ENCODE measurements around the gene RPL3.
"Not testable (repeated sequence)": the region's sequence is repeated elsewhere in the genome, so short reads cannot be mapped to it uniquely, and the experiment has no call there.

RPL3 gene

DNA sequence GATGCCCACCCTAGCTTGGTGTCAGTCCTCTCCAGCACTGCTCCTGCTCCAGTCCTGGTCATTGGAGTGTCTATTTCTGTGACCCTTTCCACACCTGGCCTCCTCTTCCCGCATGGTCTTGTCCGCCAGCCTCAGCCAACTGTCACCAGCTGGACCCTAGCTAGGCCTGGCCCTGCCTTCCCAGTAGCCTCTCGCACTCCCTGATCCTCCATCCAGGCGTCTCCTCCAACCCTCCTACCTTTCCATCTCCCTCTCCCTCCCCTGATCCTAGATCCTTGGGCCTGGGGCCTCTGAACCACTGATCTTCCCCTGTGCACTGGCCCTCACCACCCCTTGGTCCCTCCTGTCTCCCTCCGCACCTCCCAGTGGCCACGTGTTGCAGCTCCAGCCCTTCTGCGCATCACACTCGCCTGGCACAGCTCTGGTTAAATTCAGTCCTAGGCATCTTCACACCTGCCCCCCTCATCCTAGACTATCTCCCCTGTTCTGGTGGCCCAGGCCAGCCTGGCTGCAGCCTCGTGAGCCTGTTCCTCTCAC, 40.3 kb upstream of the RPL3 start:
- Histone ChIP-seq H3K4me3 (ENCODE audit: low read length) (no peak overlapping the region), H3K27ac (ENCODE audit: low read depth, low read length) (no peak overlapping the region), H3K36me3 (ENCODE audit: control insufficient read depth, low read length) (no peaks in the 10 kb centered on the region), H3F3A (ENCODE audit: control insufficient read depth, insufficient read depth) (no peaks in the 10 kb centered on the region), H3K4me2 (ENCODE audit: low read length) (no peak overlapping the region), H4K20me1 (ENCODE audit: control insufficient read depth, insufficient read depth, low read depth, low read length) (no peaks in the 10 kb centered on the region), H3K27me3 (ENCODE audit: control insufficient read depth, low read length) (no peaks in the 10 kb centered on the region), H3K9me2 (replicated peaks; ENCODE audit: control insufficient read depth, low read length) (no peaks in the 10 kb centered on the region), H3K4me1 (ENCODE audit: control insufficient read depth, low read length) (no peaks in the 10 kb centered on the region), H3K9me3 (ENCODE audit: control insufficient read depth, insufficient read depth, low read length) (no peaks in the 10 kb centered on the region), H3K79me2 (ENCODE audit: control insufficient read depth, low read length) (no peaks in the 10 kb centered on the region)
- no peak for TF ChIP-seq EZH2phosphoT487 (IDR thresholded peaks at IDR 0.05; ENCODE audit: borderline replicate concordance, low read length)
- TF ChIP-seq, protein P1, sequence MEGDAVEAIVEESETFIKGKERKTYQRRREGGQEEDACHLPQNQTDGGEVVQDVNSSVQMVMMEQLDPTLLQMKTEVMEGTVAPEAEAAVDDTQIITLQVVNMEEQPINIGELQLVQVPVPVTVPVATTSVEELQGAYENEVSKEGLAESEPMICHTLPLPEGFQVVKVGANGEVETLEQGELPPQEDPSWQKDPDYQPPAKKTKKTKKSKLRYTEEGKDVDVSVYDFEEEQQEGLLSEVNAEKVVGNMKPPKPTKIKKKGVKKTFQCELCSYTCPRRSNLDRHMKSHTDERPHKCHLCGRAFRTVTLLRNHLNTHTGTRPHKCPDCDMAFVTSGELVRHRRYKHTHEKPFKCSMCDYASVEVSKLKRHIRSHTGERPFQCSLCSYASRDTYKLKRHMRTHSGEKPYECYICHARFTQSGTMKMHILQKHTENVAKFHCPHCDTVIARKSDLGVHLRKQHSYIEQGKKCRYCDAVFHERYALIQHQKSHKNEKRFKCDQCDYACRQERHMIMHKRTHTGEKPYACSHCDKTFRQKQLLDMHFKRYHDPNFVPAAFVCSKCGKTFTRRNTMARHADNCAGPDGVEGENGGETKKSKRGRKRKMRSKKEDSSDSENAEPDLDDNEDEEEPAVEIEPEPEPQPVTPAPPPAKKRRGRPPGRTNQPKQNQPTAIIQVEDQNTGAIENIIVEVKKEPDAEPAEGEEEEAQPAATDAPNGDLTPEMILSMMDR (IDR thresholded peaks at IDR 0.05; ENCODE audit: low read depth, low read length, poor library complexity, severe bottlenecking) = no peak

DNA sequence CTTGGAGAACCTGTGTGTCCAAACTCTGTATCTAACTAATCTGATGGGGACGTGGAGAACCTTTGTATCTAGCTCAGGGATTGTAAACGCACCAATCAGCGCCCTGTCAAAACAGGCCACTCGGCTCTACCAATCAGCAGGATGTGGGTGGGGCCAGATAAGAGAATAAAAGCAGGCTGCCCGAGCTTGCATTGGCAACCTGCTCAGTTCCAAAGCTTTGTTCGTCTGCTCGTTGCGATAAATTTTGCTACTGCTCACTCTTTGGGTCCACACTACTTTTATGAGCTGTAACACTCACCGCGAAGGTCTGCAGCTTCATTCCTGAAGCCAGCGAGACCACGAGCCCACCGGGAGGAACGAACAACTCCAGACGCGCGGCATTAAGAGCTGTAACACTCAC, 38.8 kb upstream of the RPL3 start:
- not testable (repeated sequence) for H3K9me2 ChIP-seq (replicated peaks; ENCODE audit: control insufficient read depth, low read length); H3K9me3 ChIP-seq (ENCODE audit: control insufficient read depth, insufficient read depth, low read length); H3K36me3 ChIP-seq (ENCODE audit: control insufficient read depth, low read length); H3K4me3 ChIP-seq (ENCODE audit: low read length); H3K4me2 ChIP-seq (ENCODE audit: low read length); H4K20me1 ChIP-seq (ENCODE audit: control insufficient read depth, insufficient read depth, low read depth, low read length); H3K27ac ChIP-seq (ENCODE audit: low read depth, low read length); H3K4me1 ChIP-seq (ENCODE audit: control insufficient read depth, low read length); H3K79me2 ChIP-seq (ENCODE audit: control insufficient read depth, low read length); H3K27me3 ChIP-seq (ENCODE audit: control insufficient read depth, low read length); H3F3A ChIP-seq (ENCODE audit: control insufficient read depth, insufficient read depth)

DNA sequence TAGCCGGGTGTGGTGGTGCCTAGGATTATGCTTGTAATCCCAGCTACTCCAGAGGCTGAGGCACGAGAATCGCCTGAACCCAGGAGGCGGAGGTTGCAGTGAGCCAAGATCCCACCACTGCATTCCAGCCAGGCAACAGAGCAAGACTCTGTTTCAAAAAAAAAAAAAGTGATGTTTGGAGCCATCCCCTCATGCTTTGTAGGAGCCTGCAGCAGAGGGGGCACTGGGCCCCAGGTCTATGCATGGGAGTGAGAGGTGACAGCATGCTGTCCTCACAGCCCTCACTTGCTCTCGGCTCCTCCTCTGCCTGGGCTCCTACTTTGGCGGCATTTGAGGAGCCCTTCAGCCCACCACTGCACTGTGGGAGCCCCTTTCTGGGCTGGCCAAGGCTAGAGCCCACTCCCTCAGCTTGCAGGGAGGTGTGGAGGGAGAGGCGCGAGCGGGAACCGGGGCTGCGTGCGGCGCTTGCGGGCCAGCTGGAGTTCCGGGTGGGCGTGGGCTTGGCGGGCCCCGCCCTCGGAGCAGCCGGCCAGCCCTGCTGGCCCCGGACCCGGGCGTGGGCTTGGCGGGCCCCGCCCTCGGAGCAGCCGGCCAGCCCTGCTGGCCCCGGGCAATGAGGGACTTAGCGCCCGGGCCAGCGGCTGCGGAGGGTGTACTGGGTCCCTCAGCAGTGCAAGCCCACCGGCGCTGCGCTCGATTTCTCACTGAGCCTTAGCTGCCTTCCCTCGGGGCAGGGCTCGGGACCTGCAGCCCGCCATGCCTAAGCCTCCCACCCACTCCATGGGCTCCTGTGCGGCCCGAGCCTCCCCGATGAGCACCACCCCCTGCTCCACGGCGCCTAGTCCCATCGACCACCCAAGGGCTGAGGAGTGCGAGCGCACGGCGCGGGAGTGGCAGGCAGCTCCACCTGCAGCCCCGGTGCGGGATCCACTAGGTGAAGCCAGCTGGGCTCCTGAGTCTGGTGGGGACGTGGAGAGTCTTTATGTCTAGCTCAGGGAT, 38.0 kb upstream of the RPL3 start:
- not testable (repeated sequence) for H3F3A ChIP-seq (ENCODE audit: control insufficient read depth, insufficient read depth); H3K27ac ChIP-seq (ENCODE audit: low read depth, low read length); H3K36me3 ChIP-seq (ENCODE audit: control insufficient read depth, low read length); H3K9me3 ChIP-seq (ENCODE audit: control insufficient read depth, insufficient read depth, low read length); H3K79me2 ChIP-seq (ENCODE audit: control insufficient read depth, low read length); H3K4me3 ChIP-seq (ENCODE audit: low read length); H3K4me2 ChIP-seq (ENCODE audit: low read length); H4K20me1 ChIP-seq (ENCODE audit: control insufficient read depth, insufficient read depth, low read depth, low read length); H3K27me3 ChIP-seq (ENCODE audit: control insufficient read depth, low read length); H3K4me1 ChIP-seq (ENCODE audit: control insufficient read depth, low read length); H3K9me2 ChIP-seq (replicated peaks; ENCODE audit: control insufficient read depth, low read length)

DNA sequence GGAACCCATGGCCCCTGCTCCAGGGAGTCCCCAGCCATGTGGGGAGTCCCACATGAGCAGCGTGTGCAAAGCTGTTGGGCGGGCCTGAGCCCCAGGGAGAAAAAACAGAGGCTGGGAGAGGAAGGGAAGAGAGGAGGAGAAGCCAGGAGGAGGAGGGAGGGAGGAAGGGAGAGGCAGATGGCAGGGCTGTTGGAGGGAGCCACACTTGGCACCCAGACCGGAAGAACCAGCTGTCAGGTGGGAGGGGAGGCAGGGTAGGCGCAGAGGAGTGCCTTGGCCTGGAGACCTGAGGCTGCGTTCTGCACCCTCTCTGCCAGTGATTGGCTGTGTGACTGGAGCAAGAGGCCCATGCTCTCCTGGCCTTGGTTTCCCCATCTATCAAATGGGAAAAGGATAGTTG, 37.0 kb upstream of the RPL3 start:
- Histone ChIP-seq H3K9me2 (replicated peaks; ENCODE audit: control insufficient read depth, low read length) (no peaks in the 10 kb centered on the region), H3K9me3 (ENCODE audit: control insufficient read depth, insufficient read depth, low read length) (no peaks in the 10 kb centered on the region), H3K27me3 (ENCODE audit: control insufficient read depth, low read length) (peaks cover 8% of the 10 kb centered on the region), H3K4me1 (ENCODE audit: control insufficient read depth, low read length) (peaks cover 3% of the 10 kb centered on the region), H4K20me1 (ENCODE audit: control insufficient read depth, insufficient read depth, low read depth, low read length) (no peaks in the 10 kb centered on the region), H3K4me3 (ENCODE audit: low read length) (no peak overlapping the region), H3K27ac (ENCODE audit: low read depth, low read length) (no peak overlapping the region), H3K36me3 (ENCODE audit: control insufficient read depth, low read length) (no peaks in the 10 kb centered on the region), H3K4me2 (ENCODE audit: low read length) (no peak overlapping the region), H3F3A (ENCODE audit: control insufficient read depth, insufficient read depth) (0 out of 2 replicates have a peak, but pooled peaks cover 3% of the 10 kb centered on the region), H3K79me2 (ENCODE audit: control insufficient read depth, low read length) (no peaks in the 10 kb centered on the region)
- no peak for TF ChIP-seq EZH2phosphoT487 (IDR thresholded peaks at IDR 0.05; ENCODE audit: borderline replicate concordance, low read length)
- TF ChIP-seq, protein P1 (IDR thresholded peaks at IDR 0.05; ENCODE audit: low read depth, low read length, poor library complexity, severe bottlenecking) = no peak

DNA sequence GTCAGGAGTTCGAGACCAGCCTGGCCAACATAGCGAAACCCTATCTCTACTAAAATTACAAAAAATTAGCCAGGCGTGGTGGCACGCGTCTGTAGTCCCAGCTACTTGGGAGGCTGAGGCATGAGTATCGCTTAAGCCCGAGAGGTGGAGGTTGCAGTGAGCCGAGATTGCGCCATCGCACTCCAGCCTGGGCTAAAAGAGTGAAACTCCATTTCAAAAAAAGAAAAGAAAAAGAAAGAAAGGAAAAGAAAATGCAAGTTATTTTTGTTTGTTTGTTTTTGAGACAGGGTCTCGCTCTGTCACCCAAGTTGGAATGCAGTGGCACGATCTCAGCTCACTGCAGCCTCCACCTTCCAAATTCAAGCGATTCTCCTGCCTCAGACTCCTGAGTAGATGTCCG, 36.4 kb upstream of the RPL3 start:
- not testable (repeated sequence) for H3K9me2 ChIP-seq (replicated peaks; ENCODE audit: control insufficient read depth, low read length); H3K79me2 ChIP-seq (ENCODE audit: control insufficient read depth, low read length); H3K27ac ChIP-seq (ENCODE audit: low read depth, low read length); H3K9me3 ChIP-seq (ENCODE audit: control insufficient read depth, insufficient read depth, low read length); H3F3A ChIP-seq (ENCODE audit: control insufficient read depth, insufficient read depth); H4K20me1 ChIP-seq (ENCODE audit: control insufficient read depth, insufficient read depth, low read depth, low read length); H3K4me3 ChIP-seq (ENCODE audit: low read length); H3K4me1 ChIP-seq (ENCODE audit: control insufficient read depth, low read length); H3K4me2 ChIP-seq (ENCODE audit: low read length); H3K36me3 ChIP-seq (ENCODE audit: control insufficient read depth, low read length)
- peaks cover 14% of the 10 kb centered on the region for H3K27me3 ChIP-seq (ENCODE audit: control insufficient read depth, low read length)

Data from DOHH2 (cell line).